H9 (cell line): Measurements from ENCODE around the gene SMURF1. TPM values are rescaled to one million over a fixed set of nuclear protein-coding genes. Genes with fewer than 3 reads are reported as not detected.

Source experiments
- DNase-seq: peaks from one replicate; pipeline ENCODE4 v3.0.0-alpha.2; 2017
- H2AFZ ChIP-seq: one replicate; pipeline ENCODE4 v1.6.1; 2013; ENCODE audit warnings: mild to moderate bottlenecking, low read length, control low read depth, moderate library complexity
- H2AK5ac ChIP-seq: 2 replicates; pipeline ENCODE4 v1.6.1; 2013; ENCODE audit warnings: low read length, control low read depth, mixed read lengths; ENCODE audit not compliant: insufficient read length
- H2BK120ac ChIP-seq: one replicate; pipeline ENCODE4 v1.6.1; 2013; ENCODE audit warnings: low read depth, mild to moderate bottlenecking, low read length, control low read depth, inconsistent platforms; ENCODE audit not compliant: poor library complexity, severe bottlenecking
- H2BK12ac ChIP-seq: 2 replicates; pipeline ENCODE4 v1.6.1; 2013; ENCODE audit warnings: low read length, control low read depth, mixed read lengths, low read depth; ENCODE audit not compliant: insufficient read length
- H2BK15ac ChIP-seq: 2 replicates; pipeline ENCODE4 v1.6.1; 2013; ENCODE audit warnings: low read depth, low read length, control low read depth
- H2BK20ac ChIP-seq: one replicate; pipeline ENCODE4 v1.6.1; 2013; ENCODE audit warnings: low read depth, mild to moderate bottlenecking, low read length, control low read depth, inconsistent platforms; ENCODE audit not compliant: poor library complexity, severe bottlenecking
- H2BK5ac ChIP-seq: 2 replicates; pipeline ENCODE4 v1.6.1; 2013; ENCODE audit warnings: low read length, control low read depth, mixed read lengths; ENCODE audit not compliant: insufficient read length
- H3K14ac ChIP-seq: 2 replicates; pipeline ENCODE4 v1.6.1; 2013; ENCODE audit warnings: low read length, control low read depth; ENCODE audit not compliant: insufficient read depth
- H3K18ac ChIP-seq: 2 replicates; pipeline ENCODE4 v1.6.1; 2013; ENCODE audit warnings: low read depth, mild to moderate bottlenecking, mixed read lengths, low read length, control low read depth; ENCODE audit not compliant: insufficient read length
- H3K23ac ChIP-seq: 2 replicates; pipeline ENCODE4 v1.6.1; 2013; ENCODE audit warnings: low read length, control low read depth, mixed read lengths, low read depth; ENCODE audit not compliant: insufficient read length
- H3K23me2 ChIP-seq: 2 replicates; pipeline ENCODE4 v1.6.1; 2013; ENCODE audit warnings: low read depth, mild to moderate bottlenecking, mixed read lengths, low read length, control low read depth; ENCODE audit not compliant: insufficient read length, poor library complexity, severe bottlenecking
- H3K27ac ChIP-seq: 2 replicates; pipeline ENCODE4 v1.5.1; 2013; ENCODE audit warnings: low read length, control low read depth, mixed read lengths, low read depth; ENCODE audit not compliant: insufficient read length
- H3K27me3 ChIP-seq: 2 replicates; pipeline ENCODE4 v1.6.1; 2013; ENCODE audit warnings: low read length, control low read depth, inconsistent platforms; ENCODE audit not compliant: insufficient read depth
- H3K4ac ChIP-seq: 2 replicates; pipeline ENCODE4 v1.6.1; 2013; ENCODE audit warnings: low read depth, mild to moderate bottlenecking, control low read depth, inconsistent platforms, low read length, moderate library complexity
- H3K4me1 ChIP-seq: 2 replicates; pipeline ENCODE4 v1.6.1; 2013; ENCODE audit warnings: low read length, control low read depth, inconsistent platforms; ENCODE audit not compliant: insufficient read depth
- H3K4me2 ChIP-seq: 2 replicates; pipeline ENCODE4 v1.6.1; 2013; ENCODE audit warnings: low read length, control low read depth, mixed read lengths; ENCODE audit not compliant: insufficient read length, insufficient read depth
- H3K56ac ChIP-seq: 2 replicates; pipeline ENCODE4 v1.6.1; 2013; ENCODE audit warnings: low read depth, mild to moderate bottlenecking, mixed read lengths, low read length, control low read depth; ENCODE audit not compliant: insufficient read length
- H3K79me1 ChIP-seq: 2 replicates; pipeline ENCODE4 v1.6.1; 2013; ENCODE audit warnings: low read depth, mild to moderate bottlenecking, moderate library complexity, low read length, control low read depth, inconsistent platforms; ENCODE audit not compliant: insufficient read depth, poor library complexity, severe bottlenecking
- H3K79me2 ChIP-seq: 2 replicates; pipeline ENCODE4 v1.6.1; 2013; ENCODE audit warnings: low read length, control low read depth, inconsistent platforms; ENCODE audit not compliant: insufficient read depth
- H3K9ac ChIP-seq: 2 replicates; pipeline ENCODE4 v1.6.1; 2013; ENCODE audit warnings: low read length, control low read depth, mixed read lengths; ENCODE audit not compliant: insufficient read length; ENCODE audit errors: extremely low read depth
- H3K9me3 ChIP-seq: one replicate; pipeline ENCODE4 v1.6.1; 2013; ENCODE audit warnings: low read depth, low read length, inconsistent platforms; ENCODE audit not compliant: control insufficient read depth
- H3T11ph ChIP-seq: one replicate; pipeline ENCODE4 v1.6.1; 2013; ENCODE audit warnings: mild to moderate bottlenecking, low read length, control low read depth, inconsistent platforms
- H4K20me1 ChIP-seq: one replicate; pipeline ENCODE4 v1.6.1; 2013; ENCODE audit not compliant: control insufficient read depth, insufficient read length, insufficient read depth
- H4K5ac ChIP-seq: 2 replicates; pipeline ENCODE4 v1.6.1; 2013; ENCODE audit warnings: low read depth, mild to moderate bottlenecking, mixed read lengths, low read length, control low read depth; ENCODE audit not compliant: insufficient read length
- H4K8ac ChIP-seq: replicated peaks from 2 replicates; pipeline ENCODE4 v1.6.1; 2013; ENCODE audit warnings: low read length, control low read depth, mixed read lengths, low read depth; ENCODE audit not compliant: insufficient read length
- H4K91ac ChIP-seq: 2 replicates; pipeline ENCODE4 v1.6.1; 2013; ENCODE audit warnings: low read depth, mild to moderate bottlenecking, moderate library complexity, mixed read lengths, low read length, control low read depth; ENCODE audit not compliant: insufficient read length
- H3K27ac Mint-ChIP-seq, 3 experiments: 2 replicates in 2 of 3; 3 replicates in 1 of 3; pipeline ENCODE4 v1.8.0; 2020 to 2021; ENCODE audit warnings: mixed read lengths in 3 of 3, mild to moderate bottlenecking in 1 of 3, moderate library complexity in 1 of 3
- H3K27me3 Mint-ChIP-seq: 2 replicates; pipeline ENCODE4 v1.8.0; 2021; ENCODE audit warnings: low read depth, mild to moderate bottlenecking, moderate library complexity, mixed read lengths
- H3K36me3 Mint-ChIP-seq, 3 experiments: 2 replicates in 2 of 3; 3 replicates in 1 of 3; pipeline ENCODE4 v1.8.0; 2020 to 2021; ENCODE audit warnings: low read depth in 3 of 3, mixed read lengths in 3 of 3; ENCODE audit not compliant: insufficient read depth in 1 of 3
- H3K4me1 Mint-ChIP-seq, 2 experiments: 2 replicates each; pipeline ENCODE4 v1.8.0; 2020; ENCODE audit warnings: mixed read lengths in 2 of 2
- H3K4me3 Mint-ChIP-seq, 2 experiments: 2 replicates in 1 of 2; 3 replicates in 1 of 2; pipeline ENCODE4 v1.8.0; 2020 to 2021; ENCODE audit warnings: mild to moderate bottlenecking in 2 of 2, mixed read lengths in 2 of 2, moderate library complexity in 1 of 2
- H3K9me3 Mint-ChIP-seq, 2 experiments: 2 replicates in 1 of 2; 3 replicates in 1 of 2; pipeline ENCODE4 v1.8.0; 2020; ENCODE audit warnings: mild to moderate bottlenecking in 2 of 2, mixed read lengths in 2 of 2, moderate library complexity in 1 of 2
- CTCF ChIP-seq: fragments of 200-600 bp; sonication (generic); conservative IDR thresholded peaks from 3 replicates; pipeline ENCODE4 v1.8.0; 2021; ENCODE audit warnings: antibody characterized with exemption, mild to moderate bottlenecking
- WGBS: extraction: QIAGEN DNeasy Blood & Tissue Kit; methylation state at CpG from one replicate; pipeline ENCODE4 v1.1.7; 2013; ENCODE audit warnings: missing lambda C conversion rate, low lambda C conversion rate, mixed read lengths; ENCODE audit not compliant: insufficient read length; ENCODE audit errors: extremely low coverage; 5-methylcytosine and 5-hydroxymethylcytosine counted together
- total RNA-seq: library from RNA; stranded (reverse); gene quantifications from 2 replicates; pipeline ENCODE4 v1.2.1, GENCODE V29; 2021

Gene SMURF1
- total RNA-seq, 1 experiment from 2014 or later: 29.4 TPM

DNA sequence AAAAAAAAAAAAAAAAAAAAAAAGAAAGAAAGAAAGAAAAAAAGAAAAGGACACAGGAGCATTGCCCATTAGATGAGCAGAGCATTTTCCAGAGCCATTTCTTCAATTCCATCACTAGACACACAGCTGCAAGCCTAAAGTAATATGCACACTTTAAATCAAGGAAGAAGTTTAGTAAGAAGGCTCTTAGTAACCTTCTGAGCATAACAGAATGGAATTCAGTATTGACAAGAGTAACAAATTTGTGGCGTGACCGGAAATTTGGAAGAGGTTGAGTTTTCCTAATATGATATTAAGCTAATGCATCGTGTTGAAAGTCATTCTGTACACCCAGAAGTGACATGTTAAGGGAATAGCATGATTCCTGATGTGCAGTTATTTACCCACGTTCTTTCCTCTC, 35.3 kb downstream of the SMURF1 start:
- H2BK15ac ChIP-seq: no peak overlapping the region
- H2BK20ac ChIP-seq: no peak overlapping the region
- H2BK120ac ChIP-seq: no peak overlapping the region
- H4K20me1 ChIP-seq: no peaks in the 10 kb centered on the region
- WGBS: no CpG with 5 or more reads among the region's 4 CpGs
- H3K4me1 ChIP-seq: peaks cover 11% of the 10 kb centered on the region
- H4K8ac ChIP-seq: no peak overlapping the region
- no peak overlapping the region for H4K91ac ChIP-seq
- peaks cover 19% of the 10 kb centered on the region; the same call in 1 of the 2 replicates for H3K79me2 ChIP-seq
- H3K14ac ChIP-seq: no peak overlapping the region
- H2AFZ ChIP-seq: no peak overlapping the region
- H2BK12ac ChIP-seq: no peak overlapping the region
- no peak overlapping the region for H3K9ac ChIP-seq
- no peak overlapping the region for H2BK5ac ChIP-seq
- H2AK5ac ChIP-seq: no peak overlapping the region
- no peaks in the 10 kb centered on the region for H3K23me2 ChIP-seq
- H3K9me3 ChIP-seq: no peaks in the 10 kb centered on the region
- TF ChIP-seq CTCF: no peak
- H3T11ph ChIP-seq: no peak overlapping the region
- no peaks in the 10 kb centered on the region for H3K27me3 ChIP-seq
- H3K27ac ChIP-seq: no peak overlapping the region
- peaks cover 2 to 6% (median 5%) of the 10 kb centered on the region in 3 experiments; a peak in 5 of 7 replicates for H3K36me3 Mint-ChIP-seq
- peaks cover 58 to 60% of the 10 kb centered on the region in 2 experiments for H3K4me1 Mint-ChIP-seq
- H3K27me3 Mint-ChIP-seq: no peaks in the 10 kb centered on the region
- H3K56ac ChIP-seq: no peak overlapping the region
- H3K23ac ChIP-seq: no peak overlapping the region
- H3K18ac ChIP-seq: no peak overlapping the region
- no peak overlapping the region; a peak in 1 of 7 replicates for H3K27ac Mint-ChIP-seq
- no peak overlapping the region for H3K4me2 ChIP-seq
- peaks cover 0 to 3% of the 10 kb centered on the region in 2 experiments; a peak in 1 of 5 replicates for H3K9me3 Mint-ChIP-seq
- H3K79me1 ChIP-seq: peaks cover 3% of the 10 kb centered on the region
- H3K4ac ChIP-seq: no peak overlapping the region
- DNase-seq: no peak
- no peak overlapping the region for H4K5ac ChIP-seq
- no peak overlapping the region for H3K4me3 Mint-ChIP-seq
